DOHH2 (cell line): ENCODE results near the gene KANTR.

ENCODE experiments used
- H3F3A ChIP-seq: fragments of 200-600 bp; sonication (generic), shearing (Covaris generic); 2 replicates; pipeline ENCODE4 v1.6.0; 2016; ENCODE audit warnings: antibody characterized with exemption, mild to moderate bottlenecking; ENCODE audit not compliant: control insufficient read depth, insufficient read depth
- H3K27ac ChIP-seq: fragments of 200-600 bp; sonication (generic); 2 replicates; pipeline ENCODE4 v1.5.1; 2014; ENCODE audit warnings: low read depth, mild to moderate bottlenecking, low read length, moderate library complexity
- H3K27me3 ChIP-seq: fragments of 200-600 bp; sonication (generic); 2 replicates; pipeline ENCODE4 v1.6.1; 2014; ENCODE audit warnings: mild to moderate bottlenecking, low read length, mixed read lengths; ENCODE audit not compliant: control insufficient read depth
- H3K36me3 ChIP-seq: fragments of 200-600 bp; sonication (generic); 2 replicates; pipeline ENCODE4 v1.6.1; 2014; ENCODE audit warnings: mild to moderate bottlenecking, low read length, moderate library complexity, mixed read lengths; ENCODE audit not compliant: control insufficient read depth
- H3K4me1 ChIP-seq: fragments of 200-600 bp; sonication (generic); 2 replicates; pipeline ENCODE4 v1.6.1; 2014; ENCODE audit warnings: mild to moderate bottlenecking, low read length, mixed read lengths; ENCODE audit not compliant: control insufficient read depth
- H3K4me2 ChIP-seq: fragments of 200-600 bp; sonication (generic); 2 replicates; pipeline ENCODE4 v1.6.0; 2014; ENCODE audit warnings: mild to moderate bottlenecking, low read length, moderate library complexity
- H3K4me3 ChIP-seq: fragments of 200-600 bp; sonication (generic); 2 replicates; pipeline ENCODE4 v1.5.1; 2014; ENCODE audit warnings: mild to moderate bottlenecking, low read length, mixed read lengths
- H3K79me2 ChIP-seq: fragments of 200-600 bp; sonication (generic); 2 replicates; pipeline ENCODE4 v1.6.1; 2014; ENCODE audit warnings: mild to moderate bottlenecking, low read length, mixed read lengths; ENCODE audit not compliant: control insufficient read depth
- H3K9me2 ChIP-seq: fragments of 200-600 bp; sonication (generic); replicated peaks from 2 replicates; pipeline ENCODE4 v1.6.1; 2014; ENCODE audit warnings: mild to moderate bottlenecking, low read length, mixed read lengths; ENCODE audit not compliant: control insufficient read depth
- H3K9me3 ChIP-seq: fragments of 200-600 bp; sonication (generic); 2 replicates; pipeline ENCODE4 v1.6.1; 2014; ENCODE audit warnings: antibody characterized with exemption, low read length, mixed read lengths; ENCODE audit not compliant: control insufficient read depth, insufficient read depth
- H4K20me1 ChIP-seq: fragments of 200-600 bp; sonication (generic); 2 replicates; pipeline ENCODE4 v1.6.0; 2014; ENCODE audit warnings: low read depth, mild to moderate bottlenecking, antibody characterized with exemption, low read length, moderate library complexity; ENCODE audit not compliant: control insufficient read depth, insufficient read depth
- EZH2phosphoT487 ChIP-seq: fragments of 200-600 bp; sonication (generic); IDR thresholded peaks from 2 replicates; pipeline ENCODE4 v1.6.1; 2017; ENCODE audit warnings: borderline replicate concordance, mild to moderate bottlenecking, antibody characterized with exemption, low read length, moderate library complexity, mixed read lengths
- TF ChIP-seq, protein P1 (sequence below): fragments of 200-600 bp; sonication (generic); IDR thresholded peaks from one replicate; pipeline ENCODE4 v1.5.1; 2014; ENCODE audit warnings: antibody characterized with exemption, mild to moderate bottlenecking, low read depth, low read length; ENCODE audit not compliant: poor library complexity, severe bottlenecking

The KANTR gene

DNA sequence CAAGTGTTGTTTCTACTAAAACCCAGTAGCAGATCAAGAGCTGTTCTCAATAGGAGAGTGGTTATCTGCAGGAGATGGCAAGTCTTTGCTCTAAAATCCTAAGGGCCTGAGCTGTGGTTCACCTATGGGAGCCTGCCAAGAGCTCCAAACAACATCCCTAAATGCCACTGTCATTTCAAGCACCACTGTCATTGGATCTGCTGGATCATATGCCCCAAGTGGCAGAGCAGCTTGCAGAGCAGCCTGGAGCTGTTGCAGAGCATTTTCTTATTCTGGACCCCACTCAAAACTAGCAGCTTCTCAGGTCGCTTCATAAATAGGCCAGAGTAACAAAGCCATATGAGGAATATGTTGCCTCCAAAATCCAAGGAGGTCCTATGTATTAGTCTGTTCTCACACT is 59.6 kb downstream of the KANTR start:
- Histone ChIP-seq H3K79me2 (no peaks in the 10 kb centered on the region), H3K9me2 (no peaks in the 10 kb centered on the region), H4K20me1 (no peaks in the 10 kb centered on the region), H3K27me3 (no peaks in the 10 kb centered on the region), H3K36me3 (no peaks in the 10 kb centered on the region), H3K4me2 (no peak overlapping the region), H3F3A (no peaks in the 10 kb centered on the region), H3K4me1 (no peaks in the 10 kb centered on the region), H3K27ac (no peak overlapping the region), H3K4me3 (no peak overlapping the region), H3K9me3 (no peaks in the 10 kb centered on the region)
- TF ChIP-seq, protein P1, sequence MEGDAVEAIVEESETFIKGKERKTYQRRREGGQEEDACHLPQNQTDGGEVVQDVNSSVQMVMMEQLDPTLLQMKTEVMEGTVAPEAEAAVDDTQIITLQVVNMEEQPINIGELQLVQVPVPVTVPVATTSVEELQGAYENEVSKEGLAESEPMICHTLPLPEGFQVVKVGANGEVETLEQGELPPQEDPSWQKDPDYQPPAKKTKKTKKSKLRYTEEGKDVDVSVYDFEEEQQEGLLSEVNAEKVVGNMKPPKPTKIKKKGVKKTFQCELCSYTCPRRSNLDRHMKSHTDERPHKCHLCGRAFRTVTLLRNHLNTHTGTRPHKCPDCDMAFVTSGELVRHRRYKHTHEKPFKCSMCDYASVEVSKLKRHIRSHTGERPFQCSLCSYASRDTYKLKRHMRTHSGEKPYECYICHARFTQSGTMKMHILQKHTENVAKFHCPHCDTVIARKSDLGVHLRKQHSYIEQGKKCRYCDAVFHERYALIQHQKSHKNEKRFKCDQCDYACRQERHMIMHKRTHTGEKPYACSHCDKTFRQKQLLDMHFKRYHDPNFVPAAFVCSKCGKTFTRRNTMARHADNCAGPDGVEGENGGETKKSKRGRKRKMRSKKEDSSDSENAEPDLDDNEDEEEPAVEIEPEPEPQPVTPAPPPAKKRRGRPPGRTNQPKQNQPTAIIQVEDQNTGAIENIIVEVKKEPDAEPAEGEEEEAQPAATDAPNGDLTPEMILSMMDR, result no peak
- no peak for TF ChIP-seq EZH2phosphoT487

DNA sequence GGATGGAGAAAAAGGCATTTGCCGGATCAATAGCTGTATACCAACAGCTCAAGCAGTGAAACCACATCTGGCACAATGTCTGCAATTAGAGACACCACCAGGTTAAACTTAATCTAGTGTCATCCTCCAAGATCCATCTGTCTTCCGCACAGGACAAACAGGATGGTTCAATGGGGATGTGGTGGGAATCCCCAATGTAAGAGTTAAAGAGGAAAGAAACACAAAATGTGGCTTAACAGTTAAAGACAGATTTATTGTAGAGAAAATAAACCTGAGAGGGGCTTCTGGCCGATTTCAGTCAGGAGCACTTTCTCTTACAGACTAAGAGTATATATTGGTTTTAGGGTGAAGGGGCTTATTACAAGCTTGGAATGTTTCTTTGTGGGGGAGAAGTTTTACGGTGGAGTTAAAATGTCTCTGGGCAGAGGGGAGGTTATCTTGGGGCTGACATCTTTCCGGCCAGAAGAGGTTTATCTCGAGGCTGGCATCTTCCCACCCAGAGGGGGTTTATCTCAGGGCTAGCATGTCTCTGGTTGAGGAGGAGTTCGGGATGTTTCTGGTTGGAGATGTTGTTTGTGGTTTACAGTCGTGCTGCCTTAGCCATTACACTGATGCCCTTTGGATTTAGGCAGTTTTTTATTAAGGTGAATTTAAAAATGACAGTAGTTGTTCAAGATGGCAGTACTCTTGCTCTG is 61.7 kb downstream of the KANTR start:
- Histone ChIP-seq H3K9me2 (no peaks in the 10 kb centered on the region), H3K4me1 (no peaks in the 10 kb centered on the region)
- no peak for TF ChIP-seq EZH2phosphoT487
- TF ChIP-seq, protein P1, result no peak

DNA sequence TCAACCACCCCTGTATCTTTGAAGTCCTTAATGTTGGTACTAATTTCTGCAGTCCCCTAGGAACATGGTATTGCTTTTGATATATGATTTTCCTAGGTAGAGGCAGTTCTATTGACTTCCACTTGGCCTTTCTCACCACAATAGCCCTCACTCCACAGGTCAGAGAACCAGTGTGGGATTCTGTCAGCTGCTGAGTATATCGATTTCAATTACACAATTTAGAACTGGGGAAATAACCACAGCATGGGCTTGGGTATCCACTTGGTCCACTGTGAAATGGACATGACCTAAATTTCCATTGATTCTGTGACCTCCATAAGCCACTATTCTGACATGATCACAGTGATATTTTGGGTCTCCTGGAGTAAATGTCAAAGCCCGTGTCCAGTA is 62.3 kb downstream of the KANTR start:
- H3K9me2 ChIP-seq, result no peaks in the 10 kb centered on the region
- H3K79me2 ChIP-seq, result no peaks in the 10 kb centered on the region
- H3K4me1 ChIP-seq, result no peaks in the 10 kb centered on the region
- H3K4me3 ChIP-seq, result no peak overlapping the region
- TF ChIP-seq EZH2phosphoT487, result no peak
- TF ChIP-seq, protein P1, result no peak
- no peak overlapping the region for H3K4me2 ChIP-seq
- H3F3A ChIP-seq, result no peaks in the 10 kb centered on the region
- H3K9me3 ChIP-seq, result no peaks in the 10 kb centered on the region
- H3K27ac ChIP-seq, result no peak overlapping the region
- no peaks in the 10 kb centered on the region for H4K20me1 ChIP-seq
- H3K27me3 ChIP-seq, result no peaks in the 10 kb centered on the region
- H3K36me3 ChIP-seq, result no peaks in the 10 kb centered on the region

More for the DNA sequence above, 61.7 kb downstream of the KANTR start:
- Histone ChIP-seq H4K20me1 (no peaks in the 10 kb centered on the region), H3K27ac (no peak overlapping the region), H3K27me3 (no peaks in the 10 kb centered on the region), H3K9me3 (no peaks in the 10 kb centered on the region), H3K79me2 (no peaks in the 10 kb centered on the region), H3K4me2 (no peak overlapping the region), H3F3A (no peaks in the 10 kb centered on the region), H3K36me3 (no peaks in the 10 kb centered on the region), H3K4me3 (no peak overlapping the region)
